LNCaP clone FGC (cell line): ENCODE measurements around the gene PDCD1.
"Not testable (repeated sequence)": the region's sequence is repeated elsewhere in the genome, so short reads cannot be mapped to it uniquely, and the experiment has no call there.

ENCODE experiments used
- DNase-seq: peaks from one replicate; pipeline ENCODE4 v3.0.0-alpha.2; 2011; ENCODE audit warnings: low read depth
- H3K4me3 ChIP-seq: 2 replicates; pipeline ENCODE4 v1.5.1; 2011; ENCODE audit warnings: mild to moderate bottlenecking, low read depth, low read length, control low read depth
- CTCF ChIP-seq: IDR thresholded peaks from 2 replicates; pipeline ENCODE4 v1.5.1; 2012; ENCODE audit warnings: mild to moderate bottlenecking; ENCODE audit not compliant: control insufficient read depth, insufficient read depth; ENCODE audit errors: extremely low read depth

PDCD1 gene

DNA sequence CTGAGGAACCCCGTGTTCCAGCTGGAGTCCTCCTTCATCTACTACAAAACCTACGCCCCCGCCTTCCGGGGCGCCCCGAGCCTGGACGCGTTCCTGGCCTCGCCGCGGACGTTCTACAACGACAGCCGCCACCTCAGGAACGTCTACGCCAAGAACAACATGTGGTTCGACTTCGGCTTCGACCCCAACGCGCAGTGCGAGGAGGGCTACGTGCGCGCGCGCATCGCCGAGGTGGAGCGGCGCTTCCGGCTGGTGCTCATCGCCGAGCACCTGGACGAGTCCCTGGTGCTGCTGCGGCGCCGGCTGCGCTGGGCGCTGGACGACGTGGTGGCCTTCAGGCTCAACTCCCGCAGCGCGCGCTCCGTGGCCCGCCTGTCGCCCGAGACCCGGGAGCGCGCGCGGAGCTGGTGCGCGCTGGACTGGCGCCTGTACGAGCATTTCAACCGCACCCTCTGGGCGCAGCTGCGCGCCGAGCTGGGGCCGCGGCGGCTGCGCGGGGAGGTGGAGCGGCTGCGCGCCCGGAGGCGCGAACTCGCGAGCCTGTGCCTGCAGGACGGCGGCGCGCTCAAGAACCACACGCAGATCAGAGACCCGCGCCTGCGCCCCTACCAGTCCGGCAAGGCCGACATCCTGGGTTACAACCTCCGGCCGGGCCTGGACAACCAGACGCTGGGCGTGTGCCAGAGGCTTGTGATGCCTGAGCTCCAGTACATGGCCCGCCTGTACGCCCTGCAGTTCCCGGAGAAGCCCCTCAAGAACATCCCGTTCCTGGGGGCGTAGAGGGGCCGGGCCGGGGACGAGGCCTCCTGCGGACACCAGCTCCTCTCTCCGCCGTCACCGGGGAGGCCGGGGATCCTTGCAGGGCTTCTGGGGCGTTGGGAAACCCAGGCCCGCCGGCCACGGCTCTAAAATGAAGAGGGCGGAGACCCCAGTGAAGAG is 55.0 kb downstream of the PDCD1 start:
- no peak overlapping the region for H3K4me3 ChIP-seq
- TF ChIP-seq CTCF = no peak
- DNase-seq = no peak

DNA sequence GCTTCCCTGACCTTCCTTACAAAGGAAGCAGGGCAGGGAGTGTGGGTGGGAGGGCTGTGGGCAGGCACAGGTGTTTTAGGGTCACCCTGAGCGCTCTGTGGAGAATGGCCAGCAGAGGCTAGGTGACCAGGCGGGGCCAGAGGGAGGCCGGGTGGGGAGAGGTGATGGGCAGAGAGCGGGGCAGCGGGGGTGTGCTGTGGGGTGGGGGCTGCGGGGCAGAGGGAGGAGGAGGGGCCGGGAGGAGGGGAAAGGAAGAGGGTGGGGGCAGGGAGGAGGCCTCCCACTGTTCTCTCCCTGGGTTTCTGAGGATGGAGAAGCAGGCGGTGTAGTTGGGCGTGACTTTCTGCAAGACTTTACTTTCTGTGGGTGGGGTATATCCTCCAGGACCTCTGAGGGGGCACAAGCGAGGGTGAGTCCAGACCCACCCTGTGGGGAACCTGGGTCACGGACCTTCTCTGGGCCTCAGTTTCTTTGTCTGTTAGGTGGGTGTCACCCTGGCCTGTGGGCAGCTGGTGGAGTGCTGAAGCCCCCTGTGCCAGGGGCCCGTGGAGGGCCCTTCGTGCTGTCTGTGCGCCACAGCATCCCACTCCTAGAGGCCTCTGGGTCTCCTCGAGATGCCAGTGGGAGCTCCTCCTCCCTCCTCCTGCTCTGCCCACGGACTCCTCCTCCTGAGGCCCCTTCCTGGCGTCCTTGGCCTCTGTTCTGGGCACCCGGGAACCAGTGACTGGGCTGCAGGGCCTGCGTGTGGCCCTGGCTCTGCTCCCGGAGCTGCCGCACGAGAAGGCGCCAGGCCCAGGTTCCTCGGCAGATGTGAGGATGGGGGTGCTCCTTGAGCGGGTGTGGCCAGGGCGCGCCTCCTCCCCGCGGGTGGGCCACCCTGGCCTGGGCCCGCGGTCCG is 56.0 kb downstream of the PDCD1 start:
- DNase-seq = no peak
- H3K4me3 ChIP-seq = no peak overlapping the region
- TF ChIP-seq CTCF = no peak

DNA sequence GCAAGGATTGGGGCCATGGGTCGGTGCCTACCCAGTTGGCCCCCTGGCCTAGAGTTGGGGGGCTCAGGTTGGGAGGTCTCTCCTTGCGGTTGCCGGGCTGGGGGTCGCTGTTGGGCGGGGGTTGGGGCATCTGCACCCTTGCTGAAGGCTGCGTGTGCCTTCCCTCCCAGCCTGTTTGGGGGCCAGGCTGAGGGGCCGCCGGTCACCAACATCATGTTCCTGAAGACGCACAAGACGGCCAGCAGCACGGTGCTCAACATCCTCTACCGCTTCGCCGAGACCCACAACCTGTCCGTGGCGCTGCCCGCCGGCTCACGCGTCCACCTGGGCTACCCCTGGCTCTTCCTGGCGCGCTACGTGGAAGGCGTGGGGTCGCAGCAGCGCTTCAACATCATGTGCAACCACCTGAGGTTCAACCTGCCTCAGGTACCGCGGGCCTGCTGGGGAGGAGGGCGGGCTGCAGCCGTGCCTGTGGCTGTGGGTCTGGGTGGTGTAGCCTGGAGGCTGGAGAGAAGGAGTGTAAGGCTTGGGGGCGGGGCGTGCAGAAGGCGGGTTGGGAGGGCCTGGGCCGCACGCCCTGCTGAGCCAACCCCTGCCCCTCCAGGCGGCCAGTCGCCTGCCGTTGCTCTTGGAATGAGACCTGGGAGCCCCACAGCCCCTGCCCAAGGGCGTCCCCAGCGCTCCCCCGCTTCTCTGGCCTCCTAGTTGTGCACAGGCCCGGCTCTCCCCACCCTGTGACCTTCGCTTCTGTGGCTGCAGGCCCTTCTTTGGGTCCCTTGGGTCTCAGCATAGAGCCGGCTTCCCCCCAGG is 56.9 kb downstream of the PDCD1 start:
- H3K4me3 ChIP-seq = no peak overlapping the region
- no peak for DNase-seq
- no peak for TF ChIP-seq CTCF

- not testable (repeated sequence) for H3K4me3 ChIP-seq, DNase-seq
Observed at GRCh38 chr2:241800198-241800903, 58.3 kb downstream of the PDCD1 start.
